ENCODE measurements around the gene SETD6. TPM values are rescaled to one million over a fixed set of nuclear protein-coding genes. Genes with fewer than 3 reads are reported as not detected.
A peak's percentile ranks its signal among the peaks of the same experiment; 100 is the strongest.

Gene SETD6
- total RNA-seq, 4 donors from 2014 or later = 12.9 to 46.0 (median 18.0) TPM

DNA sequence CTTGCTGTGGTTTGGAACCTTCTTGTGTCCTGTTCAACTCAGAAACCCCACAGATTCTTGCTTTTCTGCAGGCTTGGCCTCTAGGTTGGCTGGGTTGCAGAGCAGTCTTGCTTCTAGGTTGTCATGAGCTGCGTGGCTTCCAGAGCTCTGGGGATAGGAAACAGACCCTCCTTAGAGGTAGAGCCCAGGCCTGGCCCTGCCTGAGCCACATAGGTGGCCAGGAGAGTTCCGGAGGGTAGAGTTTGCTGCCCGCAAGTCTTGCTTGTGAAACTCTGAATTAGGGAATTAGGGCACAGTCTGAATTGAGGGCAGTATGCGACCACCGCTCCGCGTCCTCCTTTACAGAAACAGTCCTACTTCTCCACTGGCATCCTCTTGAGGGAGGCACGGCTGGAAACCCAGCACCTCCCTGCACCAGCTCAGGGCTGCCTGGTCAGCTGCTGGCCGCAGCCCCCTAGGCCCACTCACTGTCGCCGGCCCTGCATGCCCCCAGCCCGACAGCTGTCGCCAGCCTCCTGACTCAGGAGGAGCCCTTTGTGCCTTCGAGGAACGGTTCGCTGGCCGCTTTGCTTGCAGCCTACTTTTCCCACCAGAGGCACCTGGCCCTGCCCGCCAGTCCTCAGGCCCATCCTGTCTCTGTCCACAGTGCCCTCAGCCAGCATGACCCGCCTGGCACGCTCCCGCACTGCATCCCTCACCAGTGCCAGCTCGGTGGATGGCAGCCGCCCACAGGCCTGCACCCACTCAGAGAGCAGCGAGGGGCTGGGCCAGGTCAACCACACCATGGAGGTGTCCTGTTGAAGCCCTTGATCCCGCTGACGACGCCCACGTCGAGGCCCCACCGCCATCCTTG lies 4.3 kb upstream of the SETD6 start:
- Histone ChIP-seq H3K27me3 (no peaks in the 10 kb centered on the region), H3K9me3 (no peaks in the 10 kb centered on the region), H3K4me3 (no peak overlapping the region), H3K27ac (no peak overlapping the region), H3K4me1 (peaks cover 0 to 13% (median 6%) of the 10 kb centered on the region in 3 donors), H3K36me3 (peaks cover 0 to 26% (median 0%) of the 10 kb centered on the region in 3 donors)
- TF ChIP-seq, protein P1, sequence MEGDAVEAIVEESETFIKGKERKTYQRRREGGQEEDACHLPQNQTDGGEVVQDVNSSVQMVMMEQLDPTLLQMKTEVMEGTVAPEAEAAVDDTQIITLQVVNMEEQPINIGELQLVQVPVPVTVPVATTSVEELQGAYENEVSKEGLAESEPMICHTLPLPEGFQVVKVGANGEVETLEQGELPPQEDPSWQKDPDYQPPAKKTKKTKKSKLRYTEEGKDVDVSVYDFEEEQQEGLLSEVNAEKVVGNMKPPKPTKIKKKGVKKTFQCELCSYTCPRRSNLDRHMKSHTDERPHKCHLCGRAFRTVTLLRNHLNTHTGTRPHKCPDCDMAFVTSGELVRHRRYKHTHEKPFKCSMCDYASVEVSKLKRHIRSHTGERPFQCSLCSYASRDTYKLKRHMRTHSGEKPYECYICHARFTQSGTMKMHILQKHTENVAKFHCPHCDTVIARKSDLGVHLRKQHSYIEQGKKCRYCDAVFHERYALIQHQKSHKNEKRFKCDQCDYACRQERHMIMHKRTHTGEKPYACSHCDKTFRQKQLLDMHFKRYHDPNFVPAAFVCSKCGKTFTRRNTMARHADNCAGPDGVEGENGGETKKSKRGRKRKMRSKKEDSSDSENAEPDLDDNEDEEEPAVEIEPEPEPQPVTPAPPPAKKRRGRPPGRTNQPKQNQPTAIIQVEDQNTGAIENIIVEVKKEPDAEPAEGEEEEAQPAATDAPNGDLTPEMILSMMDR (IDR thresholded peaks at IDR 0.05) = no peak
- no peak for TF ChIP-seq POLR2A (IDR thresholded peaks at IDR 0.05)
- DNase-seq = no peak
- WGBS, 2 donors = 87 to 89% methylated on average over 3 to 21 of the region's 30 CpGs
- intact Hi-C loops (cut with DNase I) = no loop called here

DNA sequence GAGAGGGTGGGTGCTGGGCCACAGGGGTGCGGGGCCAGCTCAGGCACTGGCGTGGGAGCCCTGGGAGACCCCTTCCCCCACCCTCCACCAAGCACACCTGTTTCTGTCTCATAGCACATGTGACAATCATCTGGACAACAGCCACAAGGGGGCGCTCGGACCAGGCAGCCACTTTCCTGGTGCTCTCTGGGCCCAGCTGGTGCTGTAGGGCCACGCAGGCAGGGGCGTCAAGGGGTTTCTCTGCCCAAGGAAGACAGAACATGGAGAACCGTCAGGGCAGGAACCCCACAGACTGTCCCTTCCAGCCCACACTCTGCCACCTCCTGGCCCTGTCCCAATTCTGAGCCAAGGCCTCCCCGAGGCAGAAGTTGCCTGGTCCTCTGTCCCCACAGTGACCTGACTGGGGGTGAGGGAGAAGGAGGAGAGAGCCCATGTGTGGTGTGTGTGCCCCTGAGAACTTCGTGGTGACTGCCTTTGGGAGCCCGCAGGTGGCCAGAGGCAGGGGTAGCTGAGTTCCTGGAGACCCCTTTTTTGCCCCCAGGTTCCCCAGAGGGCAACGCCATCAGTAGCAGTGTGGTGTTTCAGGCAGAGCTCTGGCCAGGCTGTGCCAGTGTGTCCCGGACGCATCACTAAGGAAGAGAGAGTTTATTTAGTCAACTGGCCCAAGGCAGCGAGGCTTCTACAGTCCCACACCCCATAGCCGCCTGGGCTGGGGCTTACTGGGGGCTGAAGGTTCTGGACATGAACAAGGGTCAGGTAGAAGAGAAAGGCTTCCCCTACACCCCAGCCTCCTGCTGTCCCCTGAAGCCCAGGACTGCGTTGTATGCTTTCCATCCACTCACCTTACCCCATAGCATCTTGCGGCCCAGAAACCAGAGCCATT lies 3.1 kb upstream of the SETD6 start:
- peaks cover 9 to 24% (median 14%) of the 10 kb centered on the region in 3 donors for H3K4me1 ChIP-seq
- H3K27me3 ChIP-seq = no peaks in the 10 kb centered on the region
- no peak overlapping the region for H3K27ac ChIP-seq
- no peaks in the 10 kb centered on the region for H3K9me3 ChIP-seq
- WGBS, 2 donors = 35 to 92% methylated on average over 2 to 8 of the region's 17 CpGs
- no peak for TF ChIP-seq POLR2A (IDR thresholded peaks at IDR 0.05)
- TF ChIP-seq, protein P1 (IDR thresholded peaks at IDR 0.05) = peak; percentile 49 to 72 (median 68)
- H3K4me3 ChIP-seq = no peak overlapping the region
- DNase-seq = no peak
- H3K36me3 ChIP-seq = peaks cover 0 to 34% (median 0%) of the 10 kb centered on the region in 3 donors
- intact Hi-C loops (cut with DNase I) = no loop called here

GRCh38 chr16:58513874-58514273 lies 1.4 kb upstream of the SETD6 start:
- intact Hi-C loops (cut with DNase I) = no loop called here
- peaks cover 0 to 48% (median 7%) of the 10 kb centered on the region in 3 donors for H3K36me3 ChIP-seq
- no peak overlapping the region for H3K4me3 ChIP-seq
- H3K27me3 ChIP-seq = no peaks in the 10 kb centered on the region
- 79% methylated on average over 3 of the region's 3 CpGs for WGBS, 2 donors
- H3K4me1 ChIP-seq = peaks cover 9 to 28% (median 14%) of the 10 kb centered on the region in 3 donors
- TF ChIP-seq POLR2A (IDR thresholded peaks at IDR 0.05) = no peak
- TF ChIP-seq, protein P1 (IDR thresholded peaks at IDR 0.05) = no peak
- no peak overlapping the region for H3K27ac ChIP-seq
- no peaks in the 10 kb centered on the region for H3K9me3 ChIP-seq
- DNase-seq = no peak

- H3K27ac ChIP-seq = peak overlapping the region; percentile 83 to 92 (median 90)
These were observed 802 bp downstream of the SETD6 start for GRCh38 chr16:58515871-58516767.

More at GRCh38 chr16:58515871-58516767, 802 bp downstream of the SETD6 start:
- H3K4me3 ChIP-seq = peak overlapping the region; percentile 72 to 93 (median 90)
- no peak for DNase-seq
- no peak for TF ChIP-seq POLR2A (IDR thresholded peaks at IDR 0.05)
- TF ChIP-seq, protein P1 (IDR thresholded peaks at IDR 0.05) = peak in 1 of 6 experiments; percentile 7
- peaks cover 9 to 28% (median 14%) of the 10 kb centered on the region in 3 donors for H3K4me1 ChIP-seq
- H3K27me3 ChIP-seq = no peaks in the 10 kb centered on the region
- peaks cover 9 to 51% (median 29%) of the 10 kb centered on the region in 3 donors for H3K36me3 ChIP-seq
- H3K9me3 ChIP-seq = no peaks in the 10 kb centered on the region
- intact Hi-C loops (cut with DNase I) = no loop called here
- WGBS, 2 donors = 40 to 61% methylated on average over 2 to 9 of the region's 66 CpGs

All from esophagus squamous epithelium (tissue), 5 donors.